ENCODE data around the gene SNAPC1. TPM values are rescaled to one million over a fixed set of nuclear protein-coding genes. Genes with fewer than 3 reads are reported as not detected.

The SNAPC1 gene
- total RNA-seq (7.2 TPM), polyA plus RNA-seq (ENCODE audit: insufficient read depth, low read depth, low replicate concordance) (4.4 TPM)
- long read RNA-seq, donor 1, partial matches to known transcripts: 6 of 7 reads
- long read RNA-seq, donor 1, other reads (novel, unspliced or antisense): 0 of 7 reads
- long read RNA-seq, donor 2, partial matches to known transcripts: 0 of 2 reads
- long read RNA-seq, donor 2, other reads (novel, unspliced or antisense): 0 of 2 reads
- long read RNA-seq, donor 3, partial matches to known transcripts: 0 of 2 reads
- long read RNA-seq, donor 3, other reads (novel, unspliced or antisense): 0 of 2 reads
- long read RNA-seq, donor 4, partial matches to known transcripts: 0 of 4 reads
- long read RNA-seq, donor 4, other reads (novel, unspliced or antisense): 0 of 4 reads
- long read RNA-seq, donor 5: 0 reads
- long read RNA-seq, donor 6, partial matches to known transcripts: 0 of 1 reads
- long read RNA-seq, donor 6, other reads (novel, unspliced or antisense): 0 of 1 reads
- long read RNA-seq, donor 7, transcript SNAPC1-201 (10 exons, 2,656 nt): major isoform, 7 of 13 reads
- long read RNA-seq, donor 7, partial matches to known transcripts: 4 of 13 reads
- long read RNA-seq, donor 7, other reads (novel, unspliced or antisense): 2 of 13 reads
- long read RNA-seq, donor 8, partial matches to known transcripts: 0 of 2 reads
- long read RNA-seq, donor 8, other reads (novel, unspliced or antisense): 0 of 2 reads
- long read RNA-seq, donor 9: 0 reads
- long read RNA-seq, donor 10, partial matches to known transcripts: 16 of 17 reads
- long read RNA-seq, donor 10, other reads (novel, unspliced or antisense): 0 of 17 reads

- H3K36me3 ChIP-seq (ENCODE audit: control insufficient read depth in 2 of 3, insufficient read depth in 3 of 3, low read length in 3 of 3): no peaks in the 10 kb centered on the region
Observed at GRCh38 chr14:61761959-61762786, at the start of gene SNAPC1. Gene SNAPC1, plus strand, starts transcription at chr14:61762420. Its CDS starts 41 bp downstream, at chr14:61762461.

GRCh38 chr14:61713724-61714437 is 48.3 kb upstream of the SNAPC1 start:
- no peak overlapping the region for H3K27ac ChIP-seq (ENCODE audit: low read depth in 2 of 2, low read length in 2 of 2)
- no peak for FAIRE-seq
- no peaks in the 10 kb centered on the region for H3K36me3 ChIP-seq (ENCODE audit: control insufficient read depth in 2 of 3, insufficient read depth in 3 of 3, low read length in 3 of 3)
- no peaks in the 10 kb centered on the region for H3K9me3 ChIP-seq (ENCODE audit: control insufficient read depth in 2 of 3, insufficient read depth in 1 of 3, low read length in 3 of 3)
- no peaks in the 10 kb centered on the region for H3K27me3 ChIP-seq (ENCODE audit: control insufficient read depth, insufficient read depth, low read length)
- no peak for TF ChIP-seq CTCF (IDR thresholded peaks at IDR 0.05; ENCODE audit: borderline replicate concordance, extremely low read depth, insufficient read depth)
- DNase-seq: peak in 1 of 5 donors; percentile 12
- intact Hi-C loops (cut with DNase I): no loop called here
- H3K4me3 ChIP-seq (ENCODE audit: low read length in 3 of 3): no peak overlapping the region
- H3K9ac ChIP-seq (ENCODE audit: low read length in 3 of 3): no peak overlapping the region
- H3K4me1 ChIP-seq (ENCODE audit: control insufficient read depth in 2 of 3, insufficient read depth in 2 of 3, low read depth in 1 of 3, low read length in 3 of 3): peaks cover 0 to 36% (median 19%) of the 10 kb centered on the region in 3 donors

More at GRCh38 chr14:61761959-61762786, at the start of gene SNAPC1:
- intact Hi-C loops (cut with DNase I): no loop called here
- Histone ChIP-seq H3K9ac (ENCODE audit: low read length in 3 of 3) (peak within 1 kb of the TSS; percentile 93 to 98 (median 97)), H3K4me1 (ENCODE audit: control insufficient read depth in 2 of 3, insufficient read depth in 2 of 3, low read depth in 1 of 3, low read length in 3 of 3) (peaks cover 0 to 4% (median 0%) of the 10 kb centered on the region in 3 donors), H3K9me3 (ENCODE audit: control insufficient read depth in 2 of 3, insufficient read depth in 1 of 3, low read length in 3 of 3) (no peaks in the 10 kb centered on the region), H3K27me3 (ENCODE audit: control insufficient read depth, insufficient read depth, low read length) (no peaks in the 10 kb centered on the region), H3K4me3 (ENCODE audit: low read length in 3 of 3) (peak within 1 kb of the TSS; percentile 96 to 100 (median 99)), H3K27ac (ENCODE audit: low read depth in 2 of 2, low read length in 2 of 2) (peak within 1 kb of the TSS; percentile 79 to 98)
- DNase-seq: peak; percentile 98 to 100 (median 99)
- peak; percentile 82 for FAIRE-seq
- TF ChIP-seq CTCF (IDR thresholded peaks at IDR 0.05; ENCODE audit: borderline replicate concordance, extremely low read depth, insufficient read depth): no peak

GRCh38 chr14:61716956-61717355 is 45.3 kb upstream of the SNAPC1 start:
- Histone ChIP-seq H3K9ac (ENCODE audit: low read length in 3 of 3) (no peak overlapping the region), H3K27ac (ENCODE audit: low read depth in 2 of 2, low read length in 2 of 2) (peak overlapping the region in 1 of 2 donors; percentile 24), H3K4me3 (ENCODE audit: low read length in 3 of 3) (no peak overlapping the region), H3K4me1 (ENCODE audit: control insufficient read depth in 2 of 3, insufficient read depth in 2 of 3, low read depth in 1 of 3, low read length in 3 of 3) (peaks cover 0 to 31% (median 18%) of the 10 kb centered on the region in 3 donors), H3K9me3 (ENCODE audit: control insufficient read depth in 2 of 3, insufficient read depth in 1 of 3, low read length in 3 of 3) (no peaks in the 10 kb centered on the region), H3K27me3 (ENCODE audit: control insufficient read depth, insufficient read depth, low read length) (no peaks in the 10 kb centered on the region), H3K36me3 (ENCODE audit: control insufficient read depth in 2 of 3, insufficient read depth in 3 of 3, low read length in 3 of 3) (peaks cover 0 to 4% (median 2%) of the 10 kb centered on the region in 3 donors)
- DNase-seq: no peak
- no peak for TF ChIP-seq CTCF (IDR thresholded peaks at IDR 0.05; ENCODE audit: borderline replicate concordance, extremely low read depth, insufficient read depth)
- no peak for FAIRE-seq
- intact Hi-C loops (cut with DNase I): no loop called here
